ENCODE measurements around the gene LRP5. TPM values are rescaled to one million over a fixed set of nuclear protein-coding genes. Genes with fewer than 3 reads are reported as not detected.

Gene LRP5
- polyA plus RNA-seq, 4 donors = 39.7 to 122 (median 78.4) TPM

GRCh38 chr11:68267881-68268240 lies 44.5 kb upstream of the LRP5 start:
- FAIRE-seq (no peak), DNase-seq (no peak)
- Histone ChIP-seq H3K27me3 (ENCODE audit: control insufficient read depth in 3 of 3, insufficient read depth in 3 of 3, low read length in 3 of 3) (no peaks in the 10 kb centered on the region), H3K4me3 (ENCODE audit: low read depth in 1 of 3, low read length in 3 of 3) (no peak overlapping the region), H3K27ac (ENCODE audit: low read depth in 1 of 3, low read length in 2 of 3) (no peak overlapping the region), H3K4me1 (ENCODE audit: control insufficient read depth in 3 of 3, insufficient read depth in 2 of 3, low read depth in 1 of 3, low read length in 2 of 3) (peaks cover 6 to 13% (median 13%) of the 10 kb centered on the region in 3 donors), H3K9me3 (ENCODE audit: control insufficient read depth in 2 of 2, insufficient read depth in 1 of 2, low read depth in 1 of 2, low read length in 1 of 2) (no peaks in the 10 kb centered on the region), H3K36me3 (ENCODE audit: control insufficient read depth in 3 of 3, insufficient read depth in 2 of 3, low read depth in 1 of 3, low read length in 3 of 3) (peaks cover 0 to 55% (median 23%) of the 10 kb centered on the region in 3 donors)
- 95 to 97% (median 96%) methylated on average over 6 of the region's 6 CpGs for WGBS, 3 donors

GRCh38 chr11:68269414-68270081 lies 42.8 kb upstream of the LRP5 start:
- H3K9me3 ChIP-seq (ENCODE audit: control insufficient read depth in 2 of 2, insufficient read depth in 1 of 2, low read depth in 1 of 2, low read length in 1 of 2) = no peaks in the 10 kb centered on the region
- H3K4me1 ChIP-seq (ENCODE audit: control insufficient read depth in 3 of 3, insufficient read depth in 2 of 3, low read depth in 1 of 3, low read length in 2 of 3) = peaks cover 6 to 17% (median 13%) of the 10 kb centered on the region in 3 donors
- H3K4me3 ChIP-seq (ENCODE audit: low read depth in 1 of 3, low read length in 3 of 3) = peak overlapping the region in 2 of 3 donors; percentile 75 to 89
- peak overlapping the region in 2 of 3 donors; percentile 57 to 98 for H3K27ac ChIP-seq (ENCODE audit: low read depth in 1 of 3, low read length in 2 of 3)
- H3K27me3 ChIP-seq (ENCODE audit: control insufficient read depth in 3 of 3, insufficient read depth in 3 of 3, low read length in 3 of 3) = no peaks in the 10 kb centered on the region
- 66 to 77% (median 70%) methylated on average over 10 of the region's 10 CpGs for WGBS, 3 donors
- FAIRE-seq (no peak), DNase-seq (peak in 1 of 2 donors; percentile 25)
- H3K36me3 ChIP-seq (ENCODE audit: control insufficient read depth in 3 of 3, insufficient read depth in 2 of 3, low read depth in 1 of 3, low read length in 3 of 3) = peaks cover 0 to 46% (median 11%) of the 10 kb centered on the region in 3 donors

- H3K4me1 ChIP-seq (ENCODE audit: control insufficient read depth in 3 of 3, insufficient read depth in 2 of 3, low read depth in 1 of 3, low read length in 2 of 3) = peaks cover 6 to 17% (median 13%) of the 10 kb centered on the region in 3 donors
- H3K27me3 ChIP-seq (ENCODE audit: control insufficient read depth in 3 of 3, insufficient read depth in 3 of 3, low read length in 3 of 3) = no peaks in the 10 kb centered on the region
- H3K4me3 ChIP-seq (ENCODE audit: low read depth in 1 of 3, low read length in 3 of 3) = peak overlapping the region in 2 of 3 donors; percentile 75 to 89
- peaks cover 0 to 37% (median 6%) of the 10 kb centered on the region in 3 donors for H3K36me3 ChIP-seq (ENCODE audit: control insufficient read depth in 3 of 3, insufficient read depth in 2 of 3, low read depth in 1 of 3, low read length in 3 of 3)
- FAIRE-seq = no peak
- WGBS, 3 donors = 50 to 64% (median 61%) methylated on average over 8 of the region's 8 CpGs
- peak; percentile 92 to 95 for DNase-seq
- peak overlapping the region; percentile 98 to 99 (median 99) for H3K27ac ChIP-seq (ENCODE audit: low read depth in 1 of 3, low read length in 2 of 3)
- H3K9me3 ChIP-seq (ENCODE audit: control insufficient read depth in 2 of 2, insufficient read depth in 1 of 2, low read depth in 1 of 2, low read length in 1 of 2) = no peaks in the 10 kb centered on the region
These were observed 42.0 kb upstream of the LRP5 start for GRCh38 chr11:68270196-68271022.

GRCh38 chr11:68271023-68271780 lies 41.2 kb upstream of the LRP5 start:
- Histone ChIP-seq H3K9me3 (ENCODE audit: control insufficient read depth in 2 of 2, insufficient read depth in 1 of 2, low read depth in 1 of 2, low read length in 1 of 2) (no peaks in the 10 kb centered on the region), H3K27me3 (ENCODE audit: control insufficient read depth in 3 of 3, insufficient read depth in 3 of 3, low read length in 3 of 3) (no peaks in the 10 kb centered on the region), H3K36me3 (ENCODE audit: control insufficient read depth in 3 of 3, insufficient read depth in 2 of 3, low read depth in 1 of 3, low read length in 3 of 3) (peaks cover 0 to 29% (median 6%) of the 10 kb centered on the region in 3 donors), H3K4me1 (ENCODE audit: control insufficient read depth in 3 of 3, insufficient read depth in 2 of 3, low read depth in 1 of 3, low read length in 2 of 3) (peaks cover 6 to 17% (median 13%) of the 10 kb centered on the region in 3 donors), H3K27ac (ENCODE audit: low read depth in 1 of 3, low read length in 2 of 3) (peak overlapping the region; percentile 98 to 99 (median 99)), H3K4me3 (ENCODE audit: low read depth in 1 of 3, low read length in 3 of 3) (peak overlapping the region; percentile 75 to 89 (median 76))
- no peak for FAIRE-seq
- DNase-seq = peak; percentile 69 to 72
- WGBS, 3 donors = 2 to 4% (median 3%) methylated on average over 21 to 23 of the region's 23 CpGs

- 1% methylated on average over 55 to 71 of the region's 71 CpGs for WGBS, 3 donors
- H3K36me3 ChIP-seq (ENCODE audit: control insufficient read depth in 3 of 3, insufficient read depth in 2 of 3, low read depth in 1 of 3, low read length in 3 of 3) = peaks cover 0 to 21% (median 3%) of the 10 kb centered on the region in 3 donors
These were observed 40.4 kb upstream of the LRP5 start, which contains the start of gene C11orf24 for GRCh38 chr11:68271781-68272608. C11orf24 (minus strand) TSS chr11:68271973; CDS start chr11:68263767, 8,206 bp downstream.

GRCh38 chr11:68273026-68273738 lies 39.2 kb upstream of the LRP5 start:
- FAIRE-seq (no peak), DNase-seq (no peak)
- Histone ChIP-seq H3K4me3 (ENCODE audit: low read depth in 1 of 3, low read length in 3 of 3) (peak overlapping the region in 1 of 3 donors; percentile 89), H3K27me3 (ENCODE audit: control insufficient read depth in 3 of 3, insufficient read depth in 3 of 3, low read length in 3 of 3) (no peaks in the 10 kb centered on the region), H3K27ac (ENCODE audit: low read depth in 1 of 3, low read length in 2 of 3) (peak overlapping the region in 1 of 3 donors; percentile 26), H3K36me3 (ENCODE audit: control insufficient read depth in 3 of 3, insufficient read depth in 2 of 3, low read depth in 1 of 3, low read length in 3 of 3) (peaks cover 0 to 10% (median 0%) of the 10 kb centered on the region in 3 donors), H3K9me3 (ENCODE audit: control insufficient read depth in 2 of 2, insufficient read depth in 1 of 2, low read depth in 1 of 2, low read length in 1 of 2) (no peaks in the 10 kb centered on the region), H3K4me1 (ENCODE audit: control insufficient read depth in 3 of 3, insufficient read depth in 2 of 3, low read depth in 1 of 3, low read length in 2 of 3) (peaks cover 2 to 17% (median 13%) of the 10 kb centered on the region in 3 donors)
- WGBS, 3 donors = 90 to 93% (median 90%) methylated on average over 21 of the region's 21 CpGs

More at GRCh38 chr11:68271781-68272608, 40.4 kb upstream of the LRP5 start, which contains the start of gene C11orf24:
- peak; percentile 95 to 98 for DNase-seq
- H3K27me3 ChIP-seq (ENCODE audit: control insufficient read depth in 3 of 3, insufficient read depth in 3 of 3, low read length in 3 of 3) = no peaks in the 10 kb centered on the region
- peak within 1 kb of the TSS; percentile 98 to 99 (median 99) for H3K27ac ChIP-seq (ENCODE audit: low read depth in 1 of 3, low read length in 2 of 3)
- FAIRE-seq = no peak
- no peaks in the 10 kb centered on the region for H3K9me3 ChIP-seq (ENCODE audit: control insufficient read depth in 2 of 2, insufficient read depth in 1 of 2, low read depth in 1 of 2, low read length in 1 of 2)
- peaks cover 6 to 17% (median 13%) of the 10 kb centered on the region in 3 donors for H3K4me1 ChIP-seq (ENCODE audit: control insufficient read depth in 3 of 3, insufficient read depth in 2 of 3, low read depth in 1 of 3, low read length in 2 of 3)
- H3K4me3 ChIP-seq (ENCODE audit: low read depth in 1 of 3, low read length in 3 of 3) = peak within 1 kb of the TSS; percentile 76 to 91 (median 89)

- no peak overlapping the region for H3K27ac ChIP-seq (ENCODE audit: low read depth in 1 of 3, low read length in 2 of 3)
- H3K4me1 ChIP-seq (ENCODE audit: control insufficient read depth in 3 of 3, insufficient read depth in 2 of 3, low read depth in 1 of 3, low read length in 2 of 3) = peaks cover 2 to 17% (median 13%) of the 10 kb centered on the region in 3 donors
- 68 to 93% (median 83%) methylated on average over 1 of the region's 1 CpG for WGBS, 3 donors
- DNase-seq (no peak), FAIRE-seq (no peak)
- H3K36me3 ChIP-seq (ENCODE audit: control insufficient read depth in 3 of 3, insufficient read depth in 2 of 3, low read depth in 1 of 3, low read length in 3 of 3) = peaks cover 0 to 9% (median 0%) of the 10 kb centered on the region in 3 donors
- H3K27me3 ChIP-seq (ENCODE audit: control insufficient read depth in 3 of 3, insufficient read depth in 3 of 3, low read length in 3 of 3) = no peaks in the 10 kb centered on the region
- H3K9me3 ChIP-seq (ENCODE audit: control insufficient read depth in 2 of 2, insufficient read depth in 1 of 2, low read depth in 1 of 2, low read length in 1 of 2) = no peaks in the 10 kb centered on the region
- H3K4me3 ChIP-seq (ENCODE audit: low read depth in 1 of 3, low read length in 3 of 3) = no peak overlapping the region
These were observed 38.1 kb upstream of the LRP5 start for GRCh38 chr11:68274306-68274705.
